ENCODE results near the gene SHROOM3.

The SHROOM3 gene

DNA sequence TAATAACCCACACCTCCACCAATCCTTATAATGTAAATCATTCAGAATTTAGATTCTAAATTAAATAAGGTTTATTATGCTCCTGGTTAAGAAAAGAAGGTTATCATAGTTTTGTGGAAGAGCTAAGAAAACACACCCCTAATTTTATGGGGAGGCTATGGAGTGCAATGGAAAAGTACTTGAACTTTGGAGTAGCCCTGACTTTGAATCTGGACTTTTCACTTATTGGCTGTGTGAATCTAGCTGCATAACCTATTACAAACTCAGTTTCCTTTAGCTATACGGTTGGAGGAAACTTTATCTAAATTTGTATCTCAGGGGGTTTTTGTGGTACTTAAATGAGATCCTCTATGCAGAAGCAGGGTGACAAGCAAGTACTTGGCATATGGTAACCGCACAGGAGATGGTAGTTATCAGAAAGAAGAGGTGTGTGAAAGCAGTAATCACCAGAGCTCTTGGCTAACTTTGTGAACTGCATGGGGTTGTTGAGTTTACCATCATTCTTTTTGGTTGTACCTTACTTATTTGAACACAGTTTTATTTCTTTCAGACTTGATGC is 143.1 kb downstream of the SHROOM3 start:
- H3K4me3 ChIP-seq (ENCODE audit: low read depth in 1 of 2, low read length in 2 of 2): no peak overlapping the region
- H3K36me3 ChIP-seq (ENCODE audit: control insufficient read depth in 1 of 2, insufficient read depth in 2 of 2, low read length in 2 of 2): no peaks in the 10 kb centered on the region
- H3K27me3 ChIP-seq (ENCODE audit: control insufficient read depth in 1 of 2, insufficient read depth in 2 of 2, low read length in 2 of 2): no peaks in the 10 kb centered on the region
- H3K4me1 ChIP-seq (ENCODE audit: control insufficient read depth in 1 of 2, insufficient read depth in 2 of 2, low read length in 2 of 2): peaks cover 0 to 18% of the 10 kb centered on the region in 2 donors
- no peak overlapping the region for H3K27ac ChIP-seq (ENCODE audit: low read depth, low read length)
- no peak overlapping the region for H3K9ac ChIP-seq (ENCODE audit: low read depth in 1 of 2, low read length in 2 of 2)
- H3K9me3 ChIP-seq (ENCODE audit: control insufficient read depth in 1 of 2, low read length in 2 of 2): no peaks in the 10 kb centered on the region

DNA sequence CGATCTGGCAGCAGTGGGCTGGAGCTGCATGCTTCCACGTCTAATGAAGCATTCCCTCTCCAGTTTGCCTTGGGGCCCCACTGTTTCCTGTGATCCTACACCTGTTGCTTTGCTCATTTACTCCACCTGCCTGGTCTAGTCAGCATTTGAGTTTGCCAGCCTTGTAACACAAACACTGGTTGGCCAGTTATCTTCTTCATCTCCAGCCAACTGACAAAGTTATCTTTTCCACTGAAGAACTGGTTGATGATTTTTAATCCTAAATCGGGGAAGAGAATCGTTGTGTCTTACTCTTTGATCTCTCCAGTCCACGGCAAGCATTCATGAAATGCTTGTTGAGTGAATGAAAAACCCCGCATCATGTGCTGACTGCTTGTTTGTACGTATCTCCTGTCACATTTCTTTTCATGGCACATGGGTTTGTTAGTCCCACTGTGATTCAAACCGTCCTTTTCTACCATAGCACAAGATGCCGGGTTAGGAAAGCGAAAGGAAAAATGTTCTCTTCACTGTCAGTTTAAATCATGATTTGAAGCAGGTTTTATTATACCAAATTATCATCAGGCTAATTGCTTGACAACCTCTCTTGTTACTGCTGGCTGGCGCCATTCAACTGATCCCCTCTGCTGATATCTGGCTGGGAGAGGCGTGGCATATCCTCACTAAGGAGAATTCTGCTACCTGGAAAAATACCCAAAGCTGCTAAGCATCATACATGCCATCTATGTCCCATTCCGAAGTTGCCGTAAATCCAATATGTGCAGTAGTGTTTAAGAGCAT is 144.8 kb downstream of the SHROOM3 start:
- no peaks in the 10 kb centered on the region for H3K27me3 ChIP-seq (ENCODE audit: control insufficient read depth in 1 of 2, insufficient read depth in 2 of 2, low read length in 2 of 2)
- H3K9me3 ChIP-seq (ENCODE audit: control insufficient read depth in 1 of 2, low read length in 2 of 2): no peaks in the 10 kb centered on the region
- peak overlapping the region; percentile 57 to 64 for H3K4me3 ChIP-seq (ENCODE audit: low read depth in 1 of 2, low read length in 2 of 2)
- peaks cover 0 to 18% of the 10 kb centered on the region in 2 donors for H3K4me1 ChIP-seq (ENCODE audit: control insufficient read depth in 1 of 2, insufficient read depth in 2 of 2, low read length in 2 of 2)
- no peaks in the 10 kb centered on the region for H3K36me3 ChIP-seq (ENCODE audit: control insufficient read depth in 1 of 2, insufficient read depth in 2 of 2, low read length in 2 of 2)
- no peak overlapping the region for H3K27ac ChIP-seq (ENCODE audit: low read depth, low read length)
- peak overlapping the region; percentile 25 to 39 for H3K9ac ChIP-seq (ENCODE audit: low read depth in 1 of 2, low read length in 2 of 2)

DNA sequence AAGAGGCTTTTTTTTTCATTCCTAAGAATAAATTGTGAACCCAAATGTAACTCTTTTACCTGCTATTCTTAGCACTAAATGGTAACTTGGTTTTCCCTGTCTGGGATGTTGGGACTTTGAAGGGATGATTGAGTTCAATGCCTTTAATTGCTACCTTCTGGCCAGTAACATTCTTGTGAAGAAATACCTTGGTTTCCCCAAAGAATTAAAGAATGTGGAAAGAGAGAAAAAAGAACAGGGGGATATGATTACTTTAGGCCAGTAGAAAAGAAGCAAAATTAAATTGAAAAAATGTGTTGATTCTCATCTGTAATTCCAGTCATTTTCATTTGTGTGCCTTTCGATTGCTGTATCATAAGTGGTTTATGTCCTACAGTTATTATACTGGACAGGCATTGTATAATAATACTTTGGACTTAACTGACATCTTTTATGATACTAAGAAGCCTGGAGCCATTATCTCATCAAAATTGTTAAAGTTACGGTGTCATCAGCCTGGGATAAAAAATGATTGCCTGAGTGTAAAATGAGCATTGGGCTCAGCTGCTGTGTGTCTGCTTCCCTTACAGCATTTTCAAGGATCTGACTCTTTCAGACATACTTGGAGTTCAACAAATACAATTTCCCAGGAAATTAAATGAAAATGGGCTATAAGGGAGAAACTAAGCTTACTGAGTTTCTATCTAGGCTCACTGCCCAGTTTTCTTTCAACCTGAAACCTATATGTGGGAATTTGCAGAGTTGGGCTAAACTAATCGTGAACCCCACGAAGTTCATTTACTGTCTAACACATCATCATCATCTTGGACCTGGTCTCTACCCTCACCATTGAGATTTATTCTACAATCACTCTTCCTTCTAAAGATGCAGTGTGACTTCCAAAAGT is 146.3 kb downstream of the SHROOM3 start:
- Histone ChIP-seq H3K4me3 (ENCODE audit: low read depth in 1 of 2, low read length in 2 of 2) (no peak overlapping the region), H3K4me1 (ENCODE audit: control insufficient read depth in 1 of 2, insufficient read depth in 2 of 2, low read length in 2 of 2) (peaks cover 0 to 18% of the 10 kb centered on the region in 2 donors), H3K9me3 (ENCODE audit: control insufficient read depth in 1 of 2, low read length in 2 of 2) (no peaks in the 10 kb centered on the region), H3K27ac (ENCODE audit: low read depth, low read length) (no peak overlapping the region), H3K27me3 (ENCODE audit: control insufficient read depth in 1 of 2, insufficient read depth in 2 of 2, low read length in 2 of 2) (peaks cover 0 to 2% of the 10 kb centered on the region in 2 donors), H3K36me3 (ENCODE audit: control insufficient read depth in 1 of 2, insufficient read depth in 2 of 2, low read length in 2 of 2) (no peaks in the 10 kb centered on the region), H3K9ac (ENCODE audit: low read depth in 1 of 2, low read length in 2 of 2) (no peak overlapping the region)

DNA sequence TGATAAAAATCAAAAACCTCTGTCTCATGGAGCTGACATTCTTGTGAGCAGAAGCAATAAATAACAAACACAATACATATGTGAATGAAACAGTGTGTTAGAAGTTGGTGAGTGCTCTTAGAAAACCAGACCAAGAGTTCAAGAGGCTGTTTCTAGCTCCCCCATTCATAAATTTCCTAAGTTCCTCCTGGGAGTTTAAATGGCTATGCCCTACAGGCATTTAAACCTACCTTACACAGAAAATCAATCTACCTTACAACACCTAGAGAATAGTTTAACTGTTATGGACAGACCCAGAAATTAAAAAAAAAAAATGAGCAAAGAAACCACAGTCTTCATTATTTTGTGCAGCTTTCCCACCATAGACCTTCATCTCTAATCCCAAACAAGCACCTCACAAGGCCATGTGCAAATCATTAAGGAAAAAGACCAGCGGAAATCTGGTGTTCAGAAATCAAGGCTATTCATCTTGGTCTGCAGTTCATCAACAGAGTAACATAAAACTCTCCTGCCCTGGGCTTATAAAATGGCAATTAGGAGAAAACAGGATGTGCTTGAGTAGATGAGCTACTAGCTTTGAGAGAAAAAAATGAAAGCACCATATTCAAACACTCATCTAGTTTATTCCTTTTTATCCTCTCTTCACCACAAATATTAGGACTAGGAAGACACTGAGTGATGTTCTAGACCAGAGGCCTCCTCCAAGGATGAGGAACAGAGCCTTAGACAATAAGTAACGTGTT is 147.2 kb downstream of the SHROOM3 start:
- Histone ChIP-seq H3K27ac (ENCODE audit: low read depth, low read length) (no peak overlapping the region), H3K9me3 (ENCODE audit: control insufficient read depth in 1 of 2, low read length in 2 of 2) (no peaks in the 10 kb centered on the region), H3K36me3 (ENCODE audit: control insufficient read depth in 1 of 2, insufficient read depth in 2 of 2, low read length in 2 of 2) (no peaks in the 10 kb centered on the region), H3K4me1 (ENCODE audit: control insufficient read depth in 1 of 2, insufficient read depth in 2 of 2, low read length in 2 of 2) (peaks cover 0 to 18% of the 10 kb centered on the region in 2 donors), H3K4me3 (ENCODE audit: low read depth in 1 of 2, low read length in 2 of 2) (no peak overlapping the region), H3K27me3 (ENCODE audit: control insufficient read depth in 1 of 2, insufficient read depth in 2 of 2, low read length in 2 of 2) (peaks cover 0 to 2% of the 10 kb centered on the region in 2 donors), H3K9ac (ENCODE audit: low read depth in 1 of 2, low read length in 2 of 2) (no peak overlapping the region)

DNA sequence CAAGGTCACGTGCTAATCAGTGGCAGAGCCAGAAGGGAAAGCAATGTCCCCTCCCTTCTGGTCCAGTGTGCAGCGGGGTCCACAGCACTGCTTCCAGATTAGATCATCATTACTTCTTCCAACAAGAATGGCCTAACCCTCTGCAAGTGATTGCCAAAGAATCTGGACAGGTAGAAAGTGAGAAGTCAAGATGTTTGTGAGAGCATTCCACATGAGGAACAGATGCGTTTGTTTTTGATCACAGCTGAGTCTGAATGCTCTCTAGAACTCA is 147.7 kb downstream of the SHROOM3 start:
- Histone ChIP-seq H3K36me3 (ENCODE audit: control insufficient read depth in 1 of 2, insufficient read depth in 2 of 2, low read length in 2 of 2) (no peaks in the 10 kb centered on the region), H3K9ac (ENCODE audit: low read depth in 1 of 2, low read length in 2 of 2) (no peak overlapping the region), H3K27me3 (ENCODE audit: control insufficient read depth in 1 of 2, insufficient read depth in 2 of 2, low read length in 2 of 2) (peaks cover 0 to 2% of the 10 kb centered on the region in 2 donors), H3K9me3 (ENCODE audit: control insufficient read depth in 1 of 2, low read length in 2 of 2) (no peaks in the 10 kb centered on the region), H3K4me1 (ENCODE audit: control insufficient read depth in 1 of 2, insufficient read depth in 2 of 2, low read length in 2 of 2) (peaks cover 0 to 18% of the 10 kb centered on the region in 2 donors), H3K27ac (ENCODE audit: low read depth, low read length) (no peak overlapping the region), H3K4me3 (ENCODE audit: low read depth in 1 of 2, low read length in 2 of 2) (no peak overlapping the region)

DNA sequence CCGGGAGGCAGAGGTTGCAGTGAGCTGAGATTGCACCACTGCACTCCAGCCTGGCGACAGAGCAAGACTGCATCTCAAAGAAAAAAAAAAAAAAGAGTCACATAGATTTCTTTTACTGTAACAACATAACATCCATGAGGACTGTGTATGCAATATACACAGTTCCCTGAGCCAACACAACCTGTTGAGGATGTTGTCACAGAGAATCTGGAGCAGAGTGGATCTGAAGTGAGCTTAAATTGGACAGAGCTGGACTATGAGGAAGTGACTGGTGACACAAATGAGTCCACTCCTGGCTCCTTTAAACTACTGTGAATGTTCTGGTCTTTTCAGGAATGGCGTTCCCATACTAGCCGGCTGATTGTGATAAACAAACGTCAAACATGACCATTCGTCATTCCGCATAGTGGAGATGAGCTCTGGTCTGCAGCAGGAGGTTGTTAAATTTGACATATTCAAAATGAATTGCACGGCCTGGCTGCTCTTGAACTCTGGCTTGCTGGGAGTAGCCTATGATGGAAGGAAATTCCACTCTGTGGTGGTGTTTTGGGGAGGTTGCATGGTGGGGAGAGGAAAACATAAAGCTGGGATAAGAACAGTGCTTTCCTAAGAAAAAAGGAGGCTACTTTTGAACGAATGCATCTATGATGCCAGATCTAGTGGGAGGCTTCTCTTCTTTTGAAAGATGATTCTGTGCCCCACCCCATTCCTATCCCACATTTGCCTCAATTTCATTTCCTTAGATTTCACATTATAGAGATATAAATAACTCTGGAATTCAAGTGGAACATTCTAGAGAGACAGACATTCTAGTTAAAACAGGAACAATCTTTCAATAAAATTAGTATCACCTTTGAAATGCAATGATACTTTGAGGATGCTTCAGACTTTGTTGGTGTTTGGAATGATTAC is 149.5 kb downstream of the SHROOM3 start:
- no peaks in the 10 kb centered on the region for H3K9me3 ChIP-seq (ENCODE audit: control insufficient read depth in 1 of 2, low read length in 2 of 2)

DNA sequence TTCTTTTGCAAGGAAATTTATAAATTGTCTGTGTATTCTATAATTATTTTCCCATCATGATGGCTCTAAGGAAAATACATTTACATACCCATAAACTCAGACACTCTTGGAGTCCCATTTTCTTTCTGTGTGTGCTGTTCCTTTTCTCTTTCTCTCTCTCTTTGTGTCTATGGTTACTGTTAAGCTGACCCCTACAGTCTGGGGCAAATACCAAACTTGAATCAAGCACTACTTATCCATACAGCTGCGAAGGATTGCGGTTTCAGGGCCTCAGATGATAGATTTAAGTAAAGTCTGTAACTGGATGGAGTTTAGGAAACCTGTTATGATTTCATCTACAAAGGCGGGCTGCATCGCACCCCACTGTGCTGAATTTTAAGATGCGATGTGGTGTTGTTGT is 150.2 kb downstream of the SHROOM3 start:
- Histone ChIP-seq H3K4me1 (ENCODE audit: control insufficient read depth in 1 of 2, insufficient read depth in 2 of 2, low read length in 2 of 2) (peaks cover 13 to 29% of the 10 kb centered on the region in 2 donors), H3K27me3 (ENCODE audit: control insufficient read depth in 1 of 2, insufficient read depth in 2 of 2, low read length in 2 of 2) (peaks cover 0 to 2% of the 10 kb centered on the region in 2 donors), H3K4me3 (ENCODE audit: low read depth in 1 of 2, low read length in 2 of 2) (no peak overlapping the region), H3K9ac (ENCODE audit: low read depth in 1 of 2, low read length in 2 of 2) (peak overlapping the region in 1 of 2 donors; percentile 82), H3K9me3 (ENCODE audit: control insufficient read depth in 1 of 2, low read length in 2 of 2) (no peaks in the 10 kb centered on the region), H3K36me3 (ENCODE audit: control insufficient read depth in 1 of 2, insufficient read depth in 2 of 2, low read length in 2 of 2) (no peaks in the 10 kb centered on the region), H3K27ac (ENCODE audit: low read depth, low read length) (no peak overlapping the region)

More for the DNA sequence above, 149.5 kb downstream of the SHROOM3 start:
- no peak overlapping the region for H3K4me3 ChIP-seq (ENCODE audit: low read depth in 1 of 2, low read length in 2 of 2)
- H3K36me3 ChIP-seq (ENCODE audit: control insufficient read depth in 1 of 2, insufficient read depth in 2 of 2, low read length in 2 of 2): no peaks in the 10 kb centered on the region
- H3K27ac ChIP-seq (ENCODE audit: low read depth, low read length): no peak overlapping the region
- H3K27me3 ChIP-seq (ENCODE audit: control insufficient read depth in 1 of 2, insufficient read depth in 2 of 2, low read length in 2 of 2): peaks cover 0 to 2% of the 10 kb centered on the region in 2 donors
- peaks cover 11 to 25% of the 10 kb centered on the region in 2 donors for H3K4me1 ChIP-seq (ENCODE audit: control insufficient read depth in 1 of 2, insufficient read depth in 2 of 2, low read length in 2 of 2)
- H3K9ac ChIP-seq (ENCODE audit: low read depth in 1 of 2, low read length in 2 of 2): no peak overlapping the region

DNA sequence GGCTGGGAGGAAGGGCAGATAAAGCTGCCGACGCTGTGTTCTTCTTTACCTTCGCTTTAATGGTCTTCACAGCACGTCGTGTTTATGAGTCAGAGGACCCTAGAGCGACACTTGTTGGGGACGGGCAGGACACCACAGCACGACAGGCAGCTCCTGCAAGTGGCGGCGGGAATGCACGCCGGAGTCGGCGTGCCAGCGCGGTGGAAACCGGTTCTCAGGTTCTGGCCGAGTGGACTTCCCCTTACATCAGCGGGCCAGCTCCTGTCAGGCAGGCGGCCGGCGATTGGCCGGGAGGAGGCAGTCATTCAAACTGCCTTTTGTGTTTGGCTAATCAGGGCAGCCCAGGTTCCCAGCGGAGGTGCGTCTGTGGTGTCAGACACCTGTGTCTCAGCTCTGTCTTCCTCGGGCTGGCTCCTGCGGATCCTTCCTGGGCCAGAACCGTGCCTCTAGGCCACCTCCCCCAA is 150.9 kb downstream of the SHROOM3 start:
- peaks cover 19 to 29% of the 10 kb centered on the region in 2 donors for H3K4me1 ChIP-seq (ENCODE audit: control insufficient read depth in 1 of 2, insufficient read depth in 2 of 2, low read length in 2 of 2)
- H3K27ac ChIP-seq (ENCODE audit: low read depth, low read length): peak overlapping the region; percentile 71
- H3K9ac ChIP-seq (ENCODE audit: low read depth in 1 of 2, low read length in 2 of 2): peak overlapping the region; percentile 73 to 82
- peaks cover 0 to 2% of the 10 kb centered on the region in 2 donors for H3K27me3 ChIP-seq (ENCODE audit: control insufficient read depth in 1 of 2, insufficient read depth in 2 of 2, low read length in 2 of 2)
- H3K36me3 ChIP-seq (ENCODE audit: control insufficient read depth in 1 of 2, insufficient read depth in 2 of 2, low read length in 2 of 2): no peaks in the 10 kb centered on the region
- peak overlapping the region; percentile 69 to 87 for H3K4me3 ChIP-seq (ENCODE audit: low read depth in 1 of 2, low read length in 2 of 2)
- H3K9me3 ChIP-seq (ENCODE audit: control insufficient read depth in 1 of 2, low read length in 2 of 2): no peaks in the 10 kb centered on the region

DNA sequence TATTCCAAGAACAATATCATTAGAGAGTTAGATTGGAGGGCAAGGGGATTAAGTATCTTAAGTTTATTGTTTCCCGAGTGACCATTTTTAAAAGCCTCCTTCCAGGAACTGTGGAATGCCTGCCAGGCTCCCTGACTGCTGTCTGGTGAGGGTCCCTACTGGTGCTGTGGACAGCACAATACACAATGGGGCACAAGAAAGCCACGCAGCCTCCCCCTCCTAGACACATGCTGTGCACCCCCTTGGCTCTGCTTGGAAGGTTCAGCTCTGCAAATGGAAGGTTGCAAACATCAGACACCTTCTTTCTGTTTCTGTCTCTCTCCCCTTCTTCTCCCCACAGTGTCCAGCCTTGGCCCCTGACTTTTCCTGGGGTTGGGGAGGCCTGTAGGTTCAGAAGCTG is 153.2 kb downstream of the SHROOM3 start:
- Histone ChIP-seq H3K27ac (ENCODE audit: low read depth, low read length) (no peak overlapping the region), H3K9ac (ENCODE audit: low read depth in 1 of 2, low read length in 2 of 2) (peak overlapping the region; percentile 44 to 82), H3K27me3 (ENCODE audit: control insufficient read depth in 1 of 2, insufficient read depth in 2 of 2, low read length in 2 of 2) (peaks cover 0 to 2% of the 10 kb centered on the region in 2 donors), H3K4me1 (ENCODE audit: control insufficient read depth in 1 of 2, insufficient read depth in 2 of 2, low read length in 2 of 2) (peaks cover 24 to 38% of the 10 kb centered on the region in 2 donors), H3K36me3 (ENCODE audit: control insufficient read depth in 1 of 2, insufficient read depth in 2 of 2, low read length in 2 of 2) (no peaks in the 10 kb centered on the region), H3K9me3 (ENCODE audit: control insufficient read depth in 1 of 2, low read length in 2 of 2) (no peaks in the 10 kb centered on the region), H3K4me3 (ENCODE audit: low read depth in 1 of 2, low read length in 2 of 2) (peak overlapping the region; percentile 48 to 87)

Measured in duodenal mucosa (tissue), 2 donors.